GM12872 (cell line): ENCODE data around the gene SHANK1.

Source experiments
- TF ChIP-seq, protein P1 (sequence below): IDR thresholded peaks from 3 replicates; pipeline ENCODE4 v1.5.1; 2011; ENCODE audit warnings: low read depth, mild to moderate bottlenecking, low read length, moderate library complexity; ENCODE audit not compliant: insufficient read depth

SHANK1 gene

GRCh38 chr19:50702871-50703829 is 16.5 kb downstream of the SHANK1 start:
- TF ChIP-seq, protein P1, sequence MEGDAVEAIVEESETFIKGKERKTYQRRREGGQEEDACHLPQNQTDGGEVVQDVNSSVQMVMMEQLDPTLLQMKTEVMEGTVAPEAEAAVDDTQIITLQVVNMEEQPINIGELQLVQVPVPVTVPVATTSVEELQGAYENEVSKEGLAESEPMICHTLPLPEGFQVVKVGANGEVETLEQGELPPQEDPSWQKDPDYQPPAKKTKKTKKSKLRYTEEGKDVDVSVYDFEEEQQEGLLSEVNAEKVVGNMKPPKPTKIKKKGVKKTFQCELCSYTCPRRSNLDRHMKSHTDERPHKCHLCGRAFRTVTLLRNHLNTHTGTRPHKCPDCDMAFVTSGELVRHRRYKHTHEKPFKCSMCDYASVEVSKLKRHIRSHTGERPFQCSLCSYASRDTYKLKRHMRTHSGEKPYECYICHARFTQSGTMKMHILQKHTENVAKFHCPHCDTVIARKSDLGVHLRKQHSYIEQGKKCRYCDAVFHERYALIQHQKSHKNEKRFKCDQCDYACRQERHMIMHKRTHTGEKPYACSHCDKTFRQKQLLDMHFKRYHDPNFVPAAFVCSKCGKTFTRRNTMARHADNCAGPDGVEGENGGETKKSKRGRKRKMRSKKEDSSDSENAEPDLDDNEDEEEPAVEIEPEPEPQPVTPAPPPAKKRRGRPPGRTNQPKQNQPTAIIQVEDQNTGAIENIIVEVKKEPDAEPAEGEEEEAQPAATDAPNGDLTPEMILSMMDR = no peak

DNA sequence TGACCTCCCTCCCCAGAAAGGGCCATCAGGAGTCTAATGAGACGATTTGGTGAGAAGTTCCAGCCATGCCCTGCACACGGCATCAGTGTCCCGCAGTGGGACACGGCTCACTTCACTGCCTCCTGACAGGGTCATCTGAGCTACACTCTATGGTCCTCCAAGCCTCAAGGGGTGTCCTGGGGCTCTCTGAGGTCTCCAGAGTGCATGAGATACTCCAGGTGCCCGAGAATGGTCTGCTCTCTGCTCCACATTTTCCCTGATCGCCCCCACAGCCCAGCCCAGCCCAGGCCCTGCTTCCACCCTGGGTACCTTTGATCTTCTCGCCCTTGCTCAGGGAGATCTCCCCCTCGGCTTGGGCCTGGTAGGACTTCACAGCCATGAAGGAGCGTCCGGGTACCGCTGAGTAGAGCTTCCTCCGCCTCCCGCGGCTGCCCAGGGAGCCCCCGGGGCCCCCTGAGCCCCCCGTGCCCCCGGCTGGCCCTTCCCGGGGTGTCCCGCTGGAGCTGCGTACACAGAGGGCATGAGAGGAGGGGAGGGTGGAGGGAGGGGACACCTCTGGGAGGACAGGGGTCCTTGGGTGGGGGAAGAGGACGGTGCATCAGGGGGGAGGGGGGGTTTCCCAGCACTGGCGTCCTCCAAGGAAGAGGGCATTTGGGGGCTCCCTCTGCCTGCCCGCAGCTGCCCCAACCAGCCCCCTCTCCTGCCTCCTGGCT is 17.3 kb downstream of the SHANK1 start:
- TF ChIP-seq, protein P1 = no peak

DNA sequence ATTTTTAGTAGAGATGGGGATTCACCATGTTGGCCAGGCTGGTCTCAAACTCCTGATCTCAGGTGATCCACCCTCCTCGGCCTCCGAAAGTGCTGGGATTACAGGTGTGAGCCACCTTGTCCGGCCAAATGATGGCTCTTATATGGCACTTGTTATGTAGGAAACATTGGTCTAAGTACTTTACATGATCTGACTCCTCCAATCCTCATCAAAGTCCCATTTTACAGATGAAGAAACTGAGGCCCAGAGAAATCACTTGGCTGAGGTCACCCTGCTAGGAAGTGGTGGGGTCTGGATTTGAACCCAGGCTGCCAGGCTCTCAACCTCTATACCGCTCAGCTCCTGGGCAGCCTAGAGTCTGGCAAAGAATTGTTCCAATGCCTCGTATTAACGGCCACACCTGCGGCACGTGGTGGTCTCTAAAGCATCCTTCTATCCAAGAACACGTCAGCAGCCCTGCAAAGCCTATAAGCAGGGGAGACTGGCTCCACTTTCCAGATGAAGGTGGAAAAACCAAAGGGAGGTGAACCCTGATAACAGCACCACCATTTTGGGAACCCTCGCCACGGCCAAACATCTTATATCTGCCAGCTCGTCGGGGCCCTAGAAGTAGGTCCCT is 18.1 kb downstream of the SHANK1 start:
- TF ChIP-seq, protein P1 = no peak

- TF ChIP-seq, protein P1 = no peak
Measured at GRCh38 chr19:50697414-50698124, 22.0 kb downstream of the SHANK1 start.

DNA sequence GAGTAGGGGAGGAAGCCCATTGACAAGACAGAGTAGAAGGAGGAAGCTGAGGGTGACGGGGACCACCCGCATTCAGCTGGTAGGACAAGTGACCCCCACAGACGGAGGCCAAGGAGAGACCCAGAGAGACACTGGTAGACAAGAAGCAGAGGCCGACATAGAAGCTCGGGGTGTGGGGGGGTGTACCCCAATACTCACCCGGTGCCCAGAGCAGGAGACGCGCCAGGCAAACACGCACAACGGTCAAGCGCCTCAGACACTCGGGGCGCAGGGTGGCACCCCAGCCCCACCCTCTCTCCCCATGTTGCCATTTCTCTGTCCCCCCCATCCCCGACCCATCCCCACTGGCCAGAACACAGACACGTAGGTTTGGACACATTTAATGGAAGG is 23.5 kb downstream of the SHANK1 start:
- TF ChIP-seq, protein P1 = no peak

DNA sequence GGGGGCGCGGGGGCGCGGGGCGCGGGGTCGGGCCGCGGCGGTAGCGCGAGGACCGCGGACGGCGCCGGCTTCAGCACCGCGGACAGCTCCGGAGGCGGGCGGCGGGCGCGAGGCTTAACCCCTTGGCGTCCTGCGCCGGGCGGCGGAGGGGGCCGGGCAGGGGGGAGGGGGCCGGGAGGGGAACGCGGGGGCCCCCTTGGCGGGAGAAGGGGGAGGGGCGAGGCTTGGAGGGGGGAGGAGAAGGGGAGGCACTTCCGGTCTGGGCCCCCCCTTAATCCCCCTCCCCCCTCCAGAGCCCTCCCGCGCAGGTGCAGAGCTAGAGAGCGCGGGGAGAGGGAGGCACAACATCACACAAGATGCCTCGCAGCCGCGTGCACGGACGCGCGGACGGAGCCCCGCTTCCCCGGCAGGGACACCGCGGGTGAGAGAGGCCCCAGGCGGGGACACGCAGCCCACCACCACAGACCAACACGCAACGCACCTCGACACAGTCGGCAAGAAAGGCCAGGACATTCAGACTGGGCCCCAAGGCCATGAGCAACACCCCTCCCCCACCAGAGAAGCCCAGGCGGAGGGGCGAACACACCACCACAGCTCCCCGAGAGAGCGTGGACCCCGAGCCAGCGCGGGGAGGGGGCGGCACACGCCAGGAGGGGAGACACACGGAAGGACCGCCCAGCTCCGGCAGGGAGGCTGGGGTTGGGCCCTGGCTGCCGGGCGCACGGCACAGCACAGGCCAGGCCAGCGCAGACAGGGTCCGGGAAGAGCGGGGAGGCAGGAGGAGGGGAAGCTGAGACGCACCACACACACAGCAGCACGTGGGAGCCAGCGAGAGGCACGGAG is 24.1 kb downstream of the SHANK1 start:
- TF ChIP-seq, protein P1 = no peak
